Fibroblast of mammary gland (primary cell): ENCODE measurements around the gene TPM2.

Experiments
- DNase-seq: peaks from one replicate; pipeline ENCODE4 v3.0.0-alpha.2; 2010; ENCODE audit warnings: low read depth
- H3K4me3 ChIP-seq: 2 replicates; pipeline ENCODE4 v1.5.1; 2011; ENCODE audit warnings: low read depth, mild to moderate bottlenecking, low read length, moderate library complexity; ENCODE audit not compliant: control insufficient read depth
- TF ChIP-seq, protein P1 (sequence below): conservative IDR thresholded peaks from 2 replicates; pipeline ENCODE4 v1.5.1; 2011; ENCODE audit warnings: low read depth, low read length, inconsistent platforms; ENCODE audit not compliant: control insufficient read depth, insufficient read depth

TPM2 gene

DNA sequence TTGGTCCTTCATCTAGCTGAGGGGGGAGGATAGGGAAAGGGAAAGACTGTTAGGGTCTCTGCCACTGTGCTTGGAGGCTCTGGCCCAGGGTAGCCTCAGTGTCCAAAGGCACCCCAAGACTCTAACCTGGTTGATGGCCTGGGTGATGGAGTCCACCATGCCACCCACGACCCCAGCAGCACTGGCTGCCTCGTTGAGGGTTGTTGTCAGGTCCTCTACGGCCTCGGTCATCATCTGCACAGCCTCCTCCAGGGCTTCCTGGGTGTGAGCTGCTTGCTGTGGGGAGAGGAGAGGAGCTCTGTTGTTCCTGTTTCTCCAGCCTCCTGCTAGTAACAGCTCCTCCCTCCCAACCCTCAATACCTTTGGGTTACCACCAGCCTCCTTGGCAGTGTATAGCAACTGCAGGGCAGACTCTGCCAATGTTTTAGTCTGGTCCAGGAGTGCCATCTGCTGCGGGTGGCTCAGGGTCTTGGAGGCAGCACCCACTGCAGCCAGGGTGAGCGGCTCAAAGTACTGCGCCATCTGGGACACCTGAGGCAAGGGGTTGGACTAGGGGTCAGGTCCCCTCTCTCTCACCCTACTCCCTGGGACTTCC, 16.2 kb upstream of the TPM2 start:
- DNase-seq = no peak
- H3K4me3 ChIP-seq = no peak overlapping the region
- TF ChIP-seq, protein P1, sequence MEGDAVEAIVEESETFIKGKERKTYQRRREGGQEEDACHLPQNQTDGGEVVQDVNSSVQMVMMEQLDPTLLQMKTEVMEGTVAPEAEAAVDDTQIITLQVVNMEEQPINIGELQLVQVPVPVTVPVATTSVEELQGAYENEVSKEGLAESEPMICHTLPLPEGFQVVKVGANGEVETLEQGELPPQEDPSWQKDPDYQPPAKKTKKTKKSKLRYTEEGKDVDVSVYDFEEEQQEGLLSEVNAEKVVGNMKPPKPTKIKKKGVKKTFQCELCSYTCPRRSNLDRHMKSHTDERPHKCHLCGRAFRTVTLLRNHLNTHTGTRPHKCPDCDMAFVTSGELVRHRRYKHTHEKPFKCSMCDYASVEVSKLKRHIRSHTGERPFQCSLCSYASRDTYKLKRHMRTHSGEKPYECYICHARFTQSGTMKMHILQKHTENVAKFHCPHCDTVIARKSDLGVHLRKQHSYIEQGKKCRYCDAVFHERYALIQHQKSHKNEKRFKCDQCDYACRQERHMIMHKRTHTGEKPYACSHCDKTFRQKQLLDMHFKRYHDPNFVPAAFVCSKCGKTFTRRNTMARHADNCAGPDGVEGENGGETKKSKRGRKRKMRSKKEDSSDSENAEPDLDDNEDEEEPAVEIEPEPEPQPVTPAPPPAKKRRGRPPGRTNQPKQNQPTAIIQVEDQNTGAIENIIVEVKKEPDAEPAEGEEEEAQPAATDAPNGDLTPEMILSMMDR = no peak

DNA sequence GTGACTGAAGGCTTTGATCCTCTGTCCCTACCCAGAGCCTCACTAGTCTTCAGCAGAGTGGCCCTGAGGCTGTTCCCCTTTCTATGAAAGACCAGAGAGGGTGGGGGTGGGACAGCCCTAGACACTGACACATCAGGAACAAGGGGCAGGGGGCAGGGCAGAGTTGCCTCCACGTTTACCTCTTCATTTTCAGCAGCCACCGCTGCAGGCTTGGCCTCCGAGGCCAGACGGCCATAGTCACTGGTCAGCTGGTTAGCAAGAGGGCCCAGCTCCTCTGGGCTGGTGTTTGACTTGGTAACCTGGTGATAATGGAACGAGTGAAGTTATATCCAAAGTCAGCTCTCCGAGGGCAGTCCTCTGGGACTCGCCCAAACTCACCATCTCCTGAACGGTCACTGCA, 15.6 kb upstream of the TPM2 start:
- no peak for DNase-seq
- H3K4me3 ChIP-seq = no peak overlapping the region
- TF ChIP-seq, protein P1 = no peak

DNA sequence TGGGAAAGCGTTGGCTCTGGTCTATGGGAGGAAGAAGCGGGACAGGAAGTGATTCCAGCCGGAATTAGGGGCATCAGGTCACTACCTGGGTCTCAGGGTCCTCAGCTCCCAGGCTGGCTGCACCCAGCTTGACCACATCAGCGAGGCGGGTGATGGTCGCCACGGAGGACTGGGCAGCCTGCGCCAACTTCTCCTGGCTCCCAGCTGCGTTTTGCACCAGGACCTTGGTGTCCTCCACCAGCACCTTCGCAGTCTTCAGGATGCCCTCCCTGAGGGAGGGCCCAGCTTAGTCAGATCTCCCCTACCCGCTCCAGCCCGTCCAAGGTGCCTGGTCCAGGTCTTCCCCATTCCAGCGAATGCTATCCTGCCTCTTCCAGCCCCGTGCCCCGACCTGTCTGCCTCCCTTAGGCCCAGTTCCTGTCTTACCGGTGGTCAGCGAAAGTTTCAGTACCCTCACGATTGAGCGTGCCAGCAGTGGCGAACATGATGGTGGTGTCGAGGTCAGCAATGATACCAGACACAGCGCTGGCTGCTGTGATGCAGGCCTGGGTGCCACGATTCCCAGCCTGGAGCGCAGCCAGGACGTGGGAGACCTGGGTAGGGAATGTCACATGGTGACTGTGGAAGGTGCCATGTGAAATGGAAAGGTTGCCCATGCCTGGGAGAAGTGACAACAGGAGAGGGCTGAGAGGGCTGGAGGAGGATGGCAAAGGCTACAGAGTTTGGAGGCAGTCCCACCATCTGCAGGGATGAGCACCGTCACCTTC, 14.4 kb upstream of the TPM2 start:
- no peak overlapping the region for H3K4me3 ChIP-seq
- TF ChIP-seq, protein P1 = no peak
- DNase-seq = no peak

DNA sequence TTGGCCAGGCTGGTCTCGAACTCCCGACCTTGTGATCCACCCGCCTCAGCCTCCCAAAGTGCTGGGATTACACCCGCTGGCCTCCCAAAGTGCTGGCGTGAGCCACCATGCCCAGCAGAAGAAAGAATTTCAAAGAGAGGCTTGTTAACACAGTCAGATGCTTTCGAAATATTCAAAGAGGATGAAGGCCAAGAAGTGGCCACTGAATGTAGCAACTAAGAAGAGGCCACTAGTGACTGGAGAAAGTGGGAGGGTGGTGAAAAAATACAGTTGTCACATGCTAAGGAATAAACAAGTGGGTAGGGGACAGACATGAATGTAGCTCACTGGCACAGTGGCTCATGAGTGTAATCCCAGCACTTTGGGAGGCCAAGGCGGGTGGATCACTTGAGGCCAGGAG, 13.0 kb upstream of the TPM2 start:
- DNase-seq = no peak
- H3K4me3 ChIP-seq = no peak overlapping the region
- TF ChIP-seq, protein P1 = no peak

DNA sequence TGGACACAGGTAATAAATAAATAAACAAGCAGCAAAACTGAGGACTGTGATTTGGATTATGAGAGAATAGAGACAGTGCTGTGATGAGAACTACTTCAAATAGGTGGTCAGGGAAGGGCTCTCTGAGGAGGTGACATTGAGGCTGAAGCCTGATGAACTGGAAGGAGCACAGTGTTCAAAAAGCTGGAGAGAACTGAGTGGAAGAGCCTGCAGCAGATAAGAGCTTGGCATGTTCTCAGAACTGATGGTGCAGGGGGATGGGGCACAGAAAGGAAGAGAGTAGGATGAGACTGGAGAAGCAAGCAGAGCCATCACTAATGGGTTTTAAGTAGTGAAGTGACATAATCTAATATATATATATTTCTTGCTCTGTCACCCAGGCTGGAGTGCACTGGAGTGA, 11.2 kb upstream of the TPM2 start:
- no peak for DNase-seq
- H3K4me3 ChIP-seq = no peak overlapping the region
- TF ChIP-seq, protein P1 = no peak

DNA sequence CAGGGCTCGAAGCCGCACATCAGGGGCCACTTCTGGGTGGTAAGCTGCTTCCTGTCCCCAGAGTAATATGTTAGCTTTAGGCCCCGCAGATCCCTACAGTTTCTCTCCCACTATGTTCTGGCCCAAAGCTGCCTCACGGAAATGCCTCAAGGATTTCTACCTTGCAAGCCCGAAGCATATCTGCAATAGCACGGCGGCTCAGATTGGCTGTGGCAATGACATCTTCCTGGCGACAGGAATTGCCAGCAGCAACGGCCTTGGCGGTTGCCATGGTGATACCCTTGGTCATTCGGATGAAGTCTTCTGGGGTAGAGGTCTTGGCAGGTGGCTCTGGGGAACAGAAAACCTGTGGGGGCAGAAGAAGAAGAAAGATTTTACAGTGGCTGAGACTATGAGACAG, 10.3 kb upstream of the TPM2 start:
- TF ChIP-seq, protein P1 = no peak
- DNase-seq = no peak

More for the DNA sequence above, 10.3 kb upstream of the TPM2 start:
- H3K4me3 ChIP-seq = no peak overlapping the region
